ENCODE data around the gene KIF12.
A peak's percentile ranks its signal among the peaks of the same experiment; 100 is the strongest.

The KIF12 gene

GRCh38 chr9:114089206-114089840 lies 9.8 kb downstream of the KIF12 start:
- Histone ChIP-seq H3K4me3 (ENCODE audit: low read depth, low read length) (no peak overlapping the region), H3K27me3 (no peaks in the 10 kb centered on the region), H3K4me1 (no peaks in the 10 kb centered on the region), H3K36me3 (no peaks in the 10 kb centered on the region), H3K9me3 (no peaks in the 10 kb centered on the region; the same call in 1 of the 2 replicates)
- no peak for DNase-seq
- TF ChIP-seq CTCF (IDR thresholded peaks at IDR 0.05; ENCODE audit: low read depth, low read length): no peak

- no peaks in the 10 kb centered on the region for H3K27me3 ChIP-seq
- no peaks in the 10 kb centered on the region for H3K36me3 ChIP-seq
- no peaks in the 10 kb centered on the region for H3K4me1 ChIP-seq
- no peak for DNase-seq
- H3K9me3 ChIP-seq: no peaks in the 10 kb centered on the region; the same call in 1 of the 2 replicates
- TF ChIP-seq CTCF (IDR thresholded peaks at IDR 0.05; ENCODE audit: low read depth, low read length): no peak
- no peak overlapping the region for H3K4me3 ChIP-seq (ENCODE audit: low read depth, low read length)
Observed at GRCh38 chr9:114088571-114089170, 10.4 kb downstream of the KIF12 start.

GRCh38 chr9:114087721-114088120 lies 11.4 kb downstream of the KIF12 start:
- H3K4me1 ChIP-seq: no peaks in the 10 kb centered on the region
- TF ChIP-seq CTCF (IDR thresholded peaks at IDR 0.05; ENCODE audit: low read depth, low read length): no peak

DNA sequence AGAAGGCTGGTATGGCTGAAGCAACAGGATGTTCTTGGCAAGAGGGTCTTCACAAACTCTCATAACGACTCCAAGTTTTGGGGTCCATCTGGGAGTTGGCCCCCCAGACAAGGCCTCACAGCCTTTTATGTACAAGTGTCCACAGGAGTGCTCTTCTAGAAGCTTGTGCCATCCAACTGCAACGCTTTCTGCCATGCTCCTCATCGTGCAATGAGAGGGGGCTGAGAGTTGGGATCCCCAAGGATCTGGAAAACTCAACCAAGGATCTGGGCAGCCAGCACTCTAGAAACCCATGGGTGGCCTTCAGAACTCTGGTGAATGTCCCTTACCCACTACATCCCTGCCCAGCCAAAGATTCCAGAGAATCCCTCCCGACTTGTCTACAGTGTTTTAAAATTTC lies 12.5 kb downstream of the KIF12 start:
- Histone ChIP-seq H3K9me3 (no peaks in the 10 kb centered on the region; the same call in 1 of the 2 replicates), H3K4me3 (ENCODE audit: low read depth, low read length) (no peak overlapping the region), H3K27me3 (no peaks in the 10 kb centered on the region), H3K36me3 (no peaks in the 10 kb centered on the region), H3K4me1 (no peaks in the 10 kb centered on the region)
- DNase-seq: no peak
- no peak for TF ChIP-seq CTCF (IDR thresholded peaks at IDR 0.05; ENCODE audit: low read depth, low read length)

More at GRCh38 chr9:114087721-114088120, 11.4 kb downstream of the KIF12 start:
- DNase-seq: no peak
- Histone ChIP-seq H3K9me3 (no peaks in the 10 kb centered on the region; the same call in 1 of the 2 replicates), H3K4me3 (ENCODE audit: low read depth, low read length) (no peak overlapping the region), H3K27me3 (no peaks in the 10 kb centered on the region), H3K36me3 (no peaks in the 10 kb centered on the region)

- no peaks in the 10 kb centered on the region; the same call in 1 of the 2 replicates for H3K9me3 ChIP-seq
- no peak for TF ChIP-seq CTCF (IDR thresholded peaks at IDR 0.05; ENCODE audit: low read depth, low read length)
- H3K36me3 ChIP-seq: no peaks in the 10 kb centered on the region
- DNase-seq: peak; percentile 1
- H3K4me3 ChIP-seq (ENCODE audit: low read depth, low read length): no peak overlapping the region
- H3K27me3 ChIP-seq: no peaks in the 10 kb centered on the region
- H3K4me1 ChIP-seq: no peaks in the 10 kb centered on the region
Observed at GRCh38 chr9:114086009-114086408, 13.1 kb downstream of the KIF12 start.

- H3K4me1 ChIP-seq: no peaks in the 10 kb centered on the region
- peak; percentile 1 for DNase-seq
- no peaks in the 10 kb centered on the region; the same call in 1 of the 2 replicates for H3K9me3 ChIP-seq
- no peak overlapping the region for H3K4me3 ChIP-seq (ENCODE audit: low read depth, low read length)
- H3K36me3 ChIP-seq: no peaks in the 10 kb centered on the region
- no peak for TF ChIP-seq CTCF (IDR thresholded peaks at IDR 0.05; ENCODE audit: low read depth, low read length)
- no peaks in the 10 kb centered on the region for H3K27me3 ChIP-seq
Observed at GRCh38 chr9:114085387-114085789, 13.7 kb downstream of the KIF12 start.
